Mesenchymal stem cell (in vitro differentiated cells and primary cell): ENCODE measurements around the gene MXD1.

Experiments used
- DNase-seq: peaks from one replicate; pipeline ENCODE4 v3.0.0-alpha.2; 2013
- H2AFZ ChIP-seq: one replicate; pipeline ENCODE4 v1.6.1; 2013; ENCODE audit warnings: low read depth, mild to moderate bottlenecking, control low read depth, inconsistent platforms, low read length, moderate library complexity
- H2AK5ac ChIP-seq: 2 replicates; pipeline ENCODE4 v1.6.1; 2013; ENCODE audit warnings: low read length, moderate library complexity, mild to moderate bottlenecking, inconsistent platforms; ENCODE audit not compliant: severe bottlenecking
- H2BK120ac ChIP-seq: one replicate; pipeline ENCODE4 v1.6.1; 2013; ENCODE audit warnings: low read depth, mild to moderate bottlenecking, inconsistent platforms, low read length, moderate library complexity
- H2BK12ac ChIP-seq, 2 experiments: one replicate each; pipeline ENCODE4 v1.6.1; 2013; ENCODE audit warnings: inconsistent platforms in 2 of 2, low read length in 2 of 2, mild to moderate bottlenecking in 2 of 2, moderate library complexity in 2 of 2, control low read depth in 1 of 2
- H2BK15ac ChIP-seq: one replicate; pipeline ENCODE4 v1.6.1; 2013; ENCODE audit warnings: mild to moderate bottlenecking, low read depth, inconsistent platforms; ENCODE audit not compliant: poor library complexity, severe bottlenecking
- H2BK5ac ChIP-seq: 2 replicates; pipeline ENCODE4 v1.6.1; 2013; ENCODE audit warnings: low read depth, mild to moderate bottlenecking, low read length, control low read depth, inconsistent platforms; ENCODE audit not compliant: poor library complexity, severe bottlenecking
- H3K14ac ChIP-seq, 2 experiments: one replicate each; pipeline ENCODE4 v1.6.1; 2013; ENCODE audit warnings: inconsistent platforms in 2 of 2, low read length in 2 of 2, control low read depth in 1 of 2, mild to moderate bottlenecking in 1 of 2, moderate library complexity in 1 of 2
- H3K18ac ChIP-seq, 2 experiments: one replicate each; pipeline ENCODE4 v1.6.1; 2013; ENCODE audit warnings: inconsistent platforms in 2 of 2, low read length in 2 of 2, control low read depth in 1 of 2, low read depth in 1 of 2, mild to moderate bottlenecking in 1 of 2
- H3K23ac ChIP-seq, 2 experiments: one replicate each; pipeline ENCODE4 v1.6.1; 2013; ENCODE audit warnings: inconsistent platforms in 2 of 2, low read length in 2 of 2, mild to moderate bottlenecking in 2 of 2, moderate library complexity in 2 of 2, control low read depth in 1 of 2
- H3K27ac ChIP-seq: 2 replicates; pipeline ENCODE4 v1.5.1; 2013; ENCODE audit warnings: mild to moderate bottlenecking, moderate library complexity, low read length, control low read depth, inconsistent platforms; ENCODE audit not compliant: poor library complexity, severe bottlenecking
- H3K27me3 ChIP-seq, 2 experiments: 2 replicates each; pipeline versions ENCODE4 v1.6.1 to v1.7.0; 2013; ENCODE audit warnings: low read length in 2 of 2, mild to moderate bottlenecking in 2 of 2, moderate library complexity in 2 of 2, control low read depth in 1 of 2, inconsistent platforms in 1 of 2; ENCODE audit not compliant: control insufficient read depth in 1 of 2, insufficient read depth in 1 of 2
- H3K36me3 ChIP-seq, 2 experiments: 2 replicates each; pipeline versions ENCODE4 v1.6.1 to v1.7.0; 2013; ENCODE audit warnings: low read length in 2 of 2, control low read depth in 1 of 2, inconsistent platforms in 1 of 2, low read depth in 1 of 2, mild to moderate bottlenecking in 1 of 2; ENCODE audit not compliant: insufficient read depth in 2 of 2, control insufficient read depth in 1 of 2
- H3K4ac ChIP-seq, 2 experiments: one replicate each; pipeline ENCODE4 v1.6.1; 2013; ENCODE audit warnings: inconsistent platforms in 2 of 2, low read length in 2 of 2, mild to moderate bottlenecking in 2 of 2, moderate library complexity in 2 of 2, control low read depth in 1 of 2, low read depth in 1 of 2
- H3K4me1 ChIP-seq: 2 replicates; pipeline ENCODE4 v1.6.1; 2013; ENCODE audit warnings: low read depth, low read length, control low read depth; ENCODE audit not compliant: control insufficient read depth, insufficient read depth
- H3K4me2 ChIP-seq: 2 replicates; pipeline ENCODE4 v1.6.1; 2013; ENCODE audit warnings: low read length, mild to moderate bottlenecking, inconsistent platforms; ENCODE audit not compliant: poor library complexity, severe bottlenecking
- H3K4me3 ChIP-seq, 2 experiments: 2 replicates each; pipeline versions ENCODE4 v1.5.1 to v1.7.0; 2013; ENCODE audit warnings: low read length in 2 of 2, mild to moderate bottlenecking in 2 of 2, control low read depth in 1 of 2, low read depth in 1 of 2; ENCODE audit not compliant: insufficient read depth in 1 of 2
- H3K79me1 ChIP-seq: replicated peaks from 2 replicates; pipeline ENCODE4 v1.6.1; 2013; ENCODE audit warnings: mild to moderate bottlenecking, control low read depth, low read length, inconsistent platforms; ENCODE audit not compliant: poor library complexity, severe bottlenecking
- H3K9ac ChIP-seq: 2 replicates; pipeline ENCODE4 v1.7.0; 2013; ENCODE audit warnings: mild to moderate bottlenecking, low read length, moderate library complexity
- H3K9me3 ChIP-seq: 2 replicates; pipeline ENCODE4 v1.7.0; 2013; ENCODE audit warnings: mild to moderate bottlenecking, low read length; ENCODE audit not compliant: control insufficient read depth
- H4K8ac ChIP-seq: one replicate; pipeline ENCODE4 v1.6.1; 2013; ENCODE audit warnings: inconsistent platforms, mild to moderate bottlenecking, low read length, moderate library complexity
- H4K91ac ChIP-seq: one replicate; pipeline ENCODE4 v1.6.1; 2013; ENCODE audit warnings: mild to moderate bottlenecking, low read length, inconsistent platforms
- WGBS: methylation state at CpG from one replicate; pipeline ENCODE4 v1.1.7; 2013; ENCODE audit warnings: mixed read lengths; 5-methylcytosine and 5-hydroxymethylcytosine counted together

The MXD1 gene

GRCh38 chr2:69943843-69944525, 29.1 kb downstream of the MXD1 start:
- Histone ChIP-seq H3K79me1 (no peaks in the 10 kb centered on the region), H3K4ac (no peak overlapping the region), H3K36me3 (peaks cover 5 to 48% of the 10 kb centered on the region in 2 experiments), H3K18ac (no peak overlapping the region), H3K14ac (no peak overlapping the region), H2BK15ac (no peak overlapping the region), H2BK12ac (peak overlapping the region in 1 of 2 experiments; percentile 11), H3K27ac (no peak overlapping the region), H3K4me1 (peaks cover 8% of the 10 kb centered on the region), H4K8ac (no peak overlapping the region), H3K4me3 (no peak overlapping the region), H3K23ac (no peak overlapping the region), H3K27me3 (no peaks in the 10 kb centered on the region), H2AK5ac (no peak overlapping the region), H3K9ac (no peak overlapping the region), H2AFZ (no peak overlapping the region), H3K9me3 (no peaks in the 10 kb centered on the region), H3K4me2 (no peak overlapping the region), H2BK120ac (no peak overlapping the region), H4K91ac (no peak overlapping the region), H2BK5ac (no peak overlapping the region)
- no peak for DNase-seq
- WGBS: 98% methylated on average over 7 of the region's 9 CpGs

- H3K14ac ChIP-seq: no peak overlapping the region
- no peak overlapping the region for H2BK120ac ChIP-seq
- no peaks in the 10 kb centered on the region for H3K9me3 ChIP-seq
- H4K91ac ChIP-seq: no peak overlapping the region
- H3K4me1 ChIP-seq: peaks cover 8% of the 10 kb centered on the region
- H2BK5ac ChIP-seq: no peak overlapping the region
- no peaks in the 10 kb centered on the region for H3K79me1 ChIP-seq
- H2AK5ac ChIP-seq: no peak overlapping the region
- H3K27me3 ChIP-seq: no peaks in the 10 kb centered on the region
- WGBS: 97% methylated on average over 7 of the region's 7 CpGs
- H2BK12ac ChIP-seq: no peak overlapping the region
- no peak overlapping the region for H3K4me3 ChIP-seq
- peaks cover 3 to 41% of the 10 kb centered on the region in 2 experiments for H3K36me3 ChIP-seq
- H2AFZ ChIP-seq: no peak overlapping the region
- no peak overlapping the region for H4K8ac ChIP-seq
- no peak overlapping the region for H3K4ac ChIP-seq
- no peak overlapping the region for H3K27ac ChIP-seq
- H3K9ac ChIP-seq: no peak overlapping the region
- H3K23ac ChIP-seq: no peak overlapping the region
- no peak for DNase-seq
- H2BK15ac ChIP-seq: no peak overlapping the region
- no peak overlapping the region for H3K4me2 ChIP-seq
- H3K18ac ChIP-seq: no peak overlapping the region
These were observed 29.8 kb downstream of the MXD1 start for GRCh38 chr2:69944756-69945155.

GRCh38 chr2:69945441-69945840, 30.5 kb downstream of the MXD1 start:
- Histone ChIP-seq H2BK5ac (no peak overlapping the region), H3K4me3 (no peak overlapping the region)

GRCh38 chr2:69945941-69946340, 31.0 kb downstream of the MXD1 start:
- Histone ChIP-seq H2BK12ac (peak overlapping the region; percentile 18 to 95), H2BK15ac (peak overlapping the region; percentile 35), H4K8ac (peak overlapping the region; percentile 57), H2AFZ (peak overlapping the region; percentile 33), H3K9me3 (no peaks in the 10 kb centered on the region), H2BK5ac (no peak overlapping the region), H3K14ac (peak overlapping the region in 1 of 2 experiments; percentile 46), H3K23ac (no peak overlapping the region), H2AK5ac (no peak overlapping the region), H3K4me3 (no peak overlapping the region), H3K36me3 (peaks cover 0 to 29% of the 10 kb centered on the region in 2 experiments), H3K9ac (no peak overlapping the region), H3K18ac (peak overlapping the region; percentile 73 to 88), H3K4me2 (no peak overlapping the region), H2BK120ac (no peak overlapping the region), H3K4ac (peak overlapping the region; percentile 18 to 63), H3K27me3 (no peaks in the 10 kb centered on the region), H3K27ac (no peak overlapping the region), H3K79me1 (no peaks in the 10 kb centered on the region), H4K91ac (peak overlapping the region; percentile 65), H3K4me1 (peaks cover 9% of the 10 kb centered on the region)
- WGBS: 93% methylated on average over 8 of the region's 8 CpGs
- no peak for DNase-seq

More at GRCh38 chr2:69945441-69945840, 30.5 kb downstream of the MXD1 start:
- Histone ChIP-seq H4K8ac (no peak overlapping the region), H3K4me1 (peaks cover 8% of the 10 kb centered on the region), H2AK5ac (no peak overlapping the region), H3K14ac (peak overlapping the region in 1 of 2 experiments; percentile 73), H3K4ac (no peak overlapping the region), H3K23ac (peak overlapping the region in 1 of 2 experiments; percentile 14), H3K27ac (no peak overlapping the region), H3K27me3 (no peaks in the 10 kb centered on the region), H3K18ac (no peak overlapping the region), H3K36me3 (peaks cover 2 to 34% of the 10 kb centered on the region in 2 experiments), H2BK120ac (no peak overlapping the region), H2AFZ (no peak overlapping the region), H3K79me1 (no peaks in the 10 kb centered on the region), H3K9me3 (no peaks in the 10 kb centered on the region), H3K4me2 (no peak overlapping the region), H4K91ac (peak overlapping the region; percentile 22), H2BK12ac (peak overlapping the region; percentile 4 to 65), H2BK15ac (peak overlapping the region; percentile 68), H3K9ac (no peak overlapping the region)
- DNase-seq: no peak
- WGBS: 98% methylated on average over 8 of the region's 8 CpGs
